GM20000 (cell line): ENCODE data around the gene PDE6C.

Experiments used
- DNase-seq: peaks from one replicate; pipeline ENCODE4 v3.0.0; 2012; ENCODE audit warnings: low spot score
- CTCF ChIP-seq: IDR thresholded peaks from 2 replicates; pipeline ENCODE4 v1.5.1; 2012; ENCODE audit warnings: mild to moderate bottlenecking, control low read depth; ENCODE audit errors: extremely low read depth, missing control alignments

The PDE6C gene

DNA sequence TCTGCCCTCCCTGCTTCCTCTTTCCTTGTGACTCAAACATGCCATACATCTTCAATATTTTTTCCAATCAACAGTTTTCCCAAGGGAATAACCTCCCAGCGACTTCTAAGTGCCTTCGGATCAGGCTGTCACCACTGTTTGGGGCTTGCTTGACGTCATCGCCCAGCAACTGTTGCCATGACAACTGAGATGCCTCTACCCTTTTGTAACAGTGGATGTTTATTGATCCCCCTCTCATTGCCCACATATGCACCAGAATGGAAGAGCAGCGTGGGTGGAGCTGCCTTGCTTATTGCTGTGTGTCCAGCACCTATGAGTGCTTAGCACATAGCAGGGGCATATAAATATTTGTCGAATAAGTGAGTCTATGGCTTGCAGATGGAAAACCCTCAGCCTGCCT lies 31.5 kb upstream of the PDE6C start:
- DNase-seq: no peak
- no peak for TF ChIP-seq CTCF

DNA sequence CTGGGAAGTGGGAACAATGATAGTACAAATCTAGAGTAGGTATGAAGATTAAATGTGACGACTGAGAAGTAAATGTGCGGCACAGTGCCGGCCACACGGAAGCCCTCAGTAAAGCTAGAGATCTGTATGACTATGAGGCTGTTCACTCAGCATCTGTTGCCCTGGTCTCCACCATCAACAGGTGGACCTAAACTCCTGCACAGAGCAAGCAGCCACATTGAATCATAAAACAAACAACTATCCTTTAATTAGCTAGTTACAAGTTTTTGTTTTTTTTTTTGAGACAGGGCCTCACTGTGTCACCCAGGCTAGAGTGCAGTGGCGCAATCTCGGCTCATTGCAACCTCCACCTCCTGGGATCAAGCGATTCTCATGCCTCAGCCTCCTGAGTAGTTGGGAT lies 27.9 kb upstream of the PDE6C start:
- no peak for TF ChIP-seq CTCF
- no peak for DNase-seq

GRCh38 chr10:93589648-93590562 lies 22.4 kb upstream of the PDE6C start:
- no peak for TF ChIP-seq CTCF
- DNase-seq: no peak

DNA sequence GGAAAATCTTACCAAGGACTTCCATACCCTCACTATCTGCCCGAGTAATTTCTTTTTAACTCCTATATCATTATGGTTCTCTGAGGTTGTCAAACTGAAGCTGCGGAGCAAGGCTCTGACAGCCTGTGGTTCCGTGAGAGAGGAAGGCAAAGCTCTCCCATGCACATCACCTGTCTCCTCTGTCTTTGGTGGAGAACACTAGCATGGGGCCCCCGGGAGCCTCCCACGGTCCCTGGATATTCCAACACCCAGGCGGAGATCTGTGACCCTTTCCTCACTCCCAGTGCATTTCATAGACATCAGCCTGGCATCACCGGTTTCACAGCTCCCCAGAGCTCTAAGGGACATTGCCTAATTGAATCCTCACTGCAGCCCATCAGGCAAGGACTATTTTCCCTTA lies 21.7 kb upstream of the PDE6C start:
- DNase-seq: no peak
- no peak for TF ChIP-seq CTCF

- TF ChIP-seq CTCF: no peak
- no peak for DNase-seq
These were observed 21.1 kb upstream of the PDE6C start for GRCh38 chr10:93591065-93591808.

DNA sequence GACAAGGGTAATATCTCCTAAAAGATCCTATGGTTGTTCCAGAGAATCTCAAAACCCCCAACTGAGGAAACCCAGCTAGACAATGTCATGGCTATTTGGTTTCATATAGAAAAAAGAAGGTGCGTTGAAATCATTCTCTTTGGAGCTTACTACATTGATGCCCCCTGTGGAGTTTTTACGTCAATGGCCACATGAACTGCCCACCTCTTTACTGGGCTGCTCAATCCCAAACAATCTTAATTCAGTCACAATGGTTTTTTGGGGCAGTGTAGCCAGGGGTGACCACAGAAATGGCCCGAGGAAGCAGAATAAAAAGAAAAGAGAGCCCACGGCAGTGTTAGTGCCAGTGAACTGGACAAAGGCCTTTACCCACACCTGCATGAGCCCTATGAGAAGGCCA lies 19.1 kb upstream of the PDE6C start:
- no peak for DNase-seq
- TF ChIP-seq CTCF: no peak

- no peak for DNase-seq
- no peak for TF ChIP-seq CTCF
These were observed 18.6 kb upstream of the PDE6C start for GRCh38 chr10:93593749-93594148.
